ENCODE results near the gene BUD31.
"Not testable (repeated sequence)": the region's sequence is repeated elsewhere in the genome, so short reads cannot be mapped to it uniquely, and the experiment has no call there.

Gene BUD31

DNA sequence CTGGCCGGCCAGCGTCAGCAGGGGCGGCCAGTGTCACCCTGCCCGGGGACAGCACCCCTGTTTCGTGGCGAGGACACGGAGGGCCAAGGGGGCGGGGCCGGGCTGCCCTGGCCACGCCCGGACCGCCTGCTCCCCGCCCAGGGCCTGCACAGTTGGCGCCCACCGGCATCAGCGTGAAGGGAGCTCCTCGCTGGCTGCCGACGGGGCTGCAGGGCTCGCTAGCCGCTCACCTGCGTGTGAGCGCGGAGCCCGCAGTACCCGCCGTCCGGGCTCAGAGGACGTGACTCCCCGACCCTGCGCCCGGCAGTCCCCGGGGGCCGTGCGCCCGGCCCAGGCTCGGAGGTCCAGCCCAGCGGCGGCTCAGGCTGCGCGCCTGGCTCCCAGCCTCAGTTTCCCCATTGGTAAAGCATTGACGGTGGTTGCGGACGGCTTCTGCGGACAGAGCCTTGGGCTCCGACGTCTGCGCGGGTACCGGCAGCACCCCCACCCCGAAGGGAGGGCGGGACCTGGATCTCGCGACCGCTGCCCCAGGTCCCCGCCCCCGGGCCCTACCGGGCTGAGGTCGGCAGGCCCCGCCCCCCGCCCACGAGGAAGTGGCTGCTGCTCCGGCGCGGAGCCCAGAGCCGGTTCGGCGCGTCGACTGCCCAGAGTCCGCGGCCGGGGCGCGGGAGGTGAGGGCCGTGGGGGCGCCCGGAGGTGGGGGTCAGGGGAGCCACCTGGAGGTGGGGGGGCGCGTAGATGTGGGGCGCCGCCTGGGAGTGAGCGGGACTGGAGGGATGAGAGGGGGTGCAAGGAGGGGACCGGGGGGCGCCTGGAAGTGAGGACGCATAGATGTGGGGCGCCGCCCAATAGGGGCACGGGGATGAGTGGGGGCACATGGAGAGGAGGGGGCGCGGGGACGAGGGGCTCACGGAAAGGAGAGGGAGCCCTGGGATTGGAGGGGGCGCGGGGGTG lies 34.4 kb upstream of the BUD31 start, which contains the start of gene ARPC1B:
Gene ARPC1B, plus strand, starts transcription at position 620 of the 954 bp plus-strand sequence. CDS start 10,985 bp downstream, outside the sequence.
- DNase-seq (ENCODE audit: low read depth): no peak
- peak within 1 kb of the TSS; percentile 62 for H3K4me3 ChIP-seq (ENCODE audit: low read length)
- TF ChIP-seq, protein P1, sequence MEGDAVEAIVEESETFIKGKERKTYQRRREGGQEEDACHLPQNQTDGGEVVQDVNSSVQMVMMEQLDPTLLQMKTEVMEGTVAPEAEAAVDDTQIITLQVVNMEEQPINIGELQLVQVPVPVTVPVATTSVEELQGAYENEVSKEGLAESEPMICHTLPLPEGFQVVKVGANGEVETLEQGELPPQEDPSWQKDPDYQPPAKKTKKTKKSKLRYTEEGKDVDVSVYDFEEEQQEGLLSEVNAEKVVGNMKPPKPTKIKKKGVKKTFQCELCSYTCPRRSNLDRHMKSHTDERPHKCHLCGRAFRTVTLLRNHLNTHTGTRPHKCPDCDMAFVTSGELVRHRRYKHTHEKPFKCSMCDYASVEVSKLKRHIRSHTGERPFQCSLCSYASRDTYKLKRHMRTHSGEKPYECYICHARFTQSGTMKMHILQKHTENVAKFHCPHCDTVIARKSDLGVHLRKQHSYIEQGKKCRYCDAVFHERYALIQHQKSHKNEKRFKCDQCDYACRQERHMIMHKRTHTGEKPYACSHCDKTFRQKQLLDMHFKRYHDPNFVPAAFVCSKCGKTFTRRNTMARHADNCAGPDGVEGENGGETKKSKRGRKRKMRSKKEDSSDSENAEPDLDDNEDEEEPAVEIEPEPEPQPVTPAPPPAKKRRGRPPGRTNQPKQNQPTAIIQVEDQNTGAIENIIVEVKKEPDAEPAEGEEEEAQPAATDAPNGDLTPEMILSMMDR (conservative IDR thresholded peaks at IDR 0.05; ENCODE audit: low read depth, low read length): no peak

DNA sequence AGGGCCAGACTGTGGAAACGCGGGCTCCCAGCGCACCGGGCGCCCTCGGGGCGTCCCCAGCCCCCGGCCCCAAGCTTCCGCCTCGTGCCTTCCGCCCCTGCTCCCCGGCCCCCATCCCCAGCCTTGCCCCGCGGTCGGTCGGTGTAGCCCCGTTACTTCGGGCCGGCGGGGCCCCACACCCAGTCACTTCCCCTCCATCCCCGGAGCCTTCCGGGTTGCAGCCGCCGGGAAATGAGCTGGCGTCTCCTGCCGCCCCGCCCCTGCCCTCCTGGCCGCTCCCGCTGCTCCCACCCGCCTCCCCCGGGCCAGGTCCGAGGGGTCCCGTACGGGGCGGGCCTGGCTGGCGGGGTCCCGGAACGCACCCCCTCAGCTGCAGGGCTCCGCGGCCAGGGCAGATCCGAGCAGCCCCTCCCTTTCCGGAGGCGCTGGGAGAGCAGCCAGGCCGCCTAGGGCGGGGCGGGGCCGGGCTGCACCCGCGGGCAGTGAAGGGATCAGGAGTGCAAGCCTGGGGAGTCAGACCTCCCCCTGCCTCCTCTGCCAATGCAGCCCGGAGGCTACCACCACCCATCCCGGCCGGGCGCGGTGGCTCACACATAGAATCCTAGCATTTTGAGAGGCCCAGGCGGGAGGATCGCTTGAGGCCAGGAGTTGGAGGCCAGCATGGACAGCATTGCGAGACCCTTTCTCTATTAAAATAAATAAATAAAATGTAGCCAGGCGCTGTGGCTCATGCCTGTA lies 33.5 kb upstream of the BUD31 start:
- peak; percentile 39 for DNase-seq (ENCODE audit: low read depth)
- TF ChIP-seq, protein P1 (conservative IDR thresholded peaks at IDR 0.05; ENCODE audit: low read depth, low read length): no peak
- H3K4me3 ChIP-seq (ENCODE audit: low read length): peak overlapping the region; percentile 62

DNA sequence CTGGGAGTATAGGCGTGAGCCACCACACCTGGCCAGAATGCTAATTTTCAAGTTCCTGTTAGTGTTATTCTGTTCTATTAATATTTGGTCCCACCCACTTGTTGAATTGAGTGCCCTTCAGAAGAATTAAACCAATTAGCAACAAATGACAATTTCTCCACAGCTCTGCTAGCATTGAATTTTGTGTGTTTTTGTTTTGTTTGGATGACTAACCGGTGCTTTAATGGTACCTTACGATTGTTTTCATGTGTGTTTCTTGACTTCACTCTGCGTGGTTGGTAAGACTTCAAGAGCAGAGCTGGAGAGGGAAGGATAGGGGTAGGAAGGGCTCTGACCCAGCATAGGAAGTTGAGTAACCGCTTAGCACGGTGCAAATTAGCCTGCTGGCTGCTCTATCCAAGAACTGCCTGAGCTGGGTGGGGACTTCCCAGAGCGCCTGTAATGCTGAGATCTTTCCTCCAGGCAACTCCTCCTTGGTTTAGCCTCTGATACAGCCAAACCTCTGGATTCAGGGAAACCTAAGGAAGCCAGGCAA lies 29.7 kb upstream of the BUD31 start:
- H3K4me3 ChIP-seq (ENCODE audit: low read length): no peak overlapping the region
- DNase-seq (ENCODE audit: low read depth): peak; percentile 49
- TF ChIP-seq, protein P1 (conservative IDR thresholded peaks at IDR 0.05; ENCODE audit: low read depth, low read length): no peak

DNA sequence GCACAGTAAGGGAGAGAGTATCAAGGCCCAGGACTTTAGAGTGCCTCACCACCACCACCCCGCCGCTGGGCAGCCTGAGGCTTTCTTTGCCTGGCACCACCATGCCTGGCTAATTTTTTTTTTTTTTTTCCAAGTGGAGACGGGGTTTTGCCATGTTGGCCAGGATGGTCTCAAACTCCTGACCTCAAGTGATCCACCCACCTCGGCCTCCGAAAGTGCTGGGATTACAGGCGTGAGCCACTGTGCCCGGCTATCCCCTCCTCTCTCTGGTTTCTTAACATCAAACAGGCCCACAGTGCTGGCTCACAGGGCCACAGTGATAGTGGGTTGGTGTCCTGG lies 29.1 kb upstream of the BUD31 start:
- H3K4me3 ChIP-seq (ENCODE audit: low read length); DNase-seq (ENCODE audit: low read depth): not testable (repeated sequence)

DNA sequence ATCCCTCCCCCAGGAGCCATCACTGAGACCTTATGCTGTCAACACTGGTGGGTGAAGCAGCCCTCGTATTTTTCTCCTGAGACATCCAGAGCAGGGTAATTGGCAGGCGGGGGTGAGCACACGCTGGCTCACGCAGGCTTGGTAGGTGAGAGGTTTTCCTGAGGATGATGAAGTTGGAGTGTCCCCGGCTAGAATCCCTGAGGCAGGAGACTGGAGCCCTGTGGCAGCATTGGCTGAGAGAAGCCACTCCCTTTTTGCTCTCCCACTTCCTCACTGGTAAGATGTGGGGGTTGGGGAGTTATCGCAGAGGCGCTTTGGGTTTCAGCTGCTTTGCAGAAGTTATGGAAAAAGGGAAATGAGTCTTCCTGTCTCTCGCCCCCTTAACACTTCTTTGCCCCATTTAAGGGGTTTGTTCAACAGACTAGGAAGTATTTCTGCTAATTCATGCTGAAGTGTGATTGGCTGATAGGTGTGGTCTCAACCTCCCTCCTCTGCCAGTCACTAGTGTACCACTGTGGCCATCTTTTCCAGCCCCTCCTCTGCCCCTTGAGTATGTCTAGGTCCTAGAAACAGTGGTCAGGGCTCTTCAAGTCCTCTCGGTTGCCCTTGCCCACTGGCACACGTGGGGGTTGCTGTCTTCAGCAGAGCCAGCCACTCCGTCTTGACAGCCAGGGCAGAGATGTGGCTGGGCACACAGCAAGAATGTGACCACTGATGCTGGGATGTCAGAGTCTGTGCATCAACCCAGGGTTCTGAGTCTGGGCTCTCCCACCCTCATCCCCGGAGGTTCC lies 28.5 kb upstream of the BUD31 start:
- H3K4me3 ChIP-seq (ENCODE audit: low read length): no peak overlapping the region
- TF ChIP-seq, protein P1 (conservative IDR thresholded peaks at IDR 0.05; ENCODE audit: low read depth, low read length): no peak
- no peak for DNase-seq (ENCODE audit: low read depth)

DNA sequence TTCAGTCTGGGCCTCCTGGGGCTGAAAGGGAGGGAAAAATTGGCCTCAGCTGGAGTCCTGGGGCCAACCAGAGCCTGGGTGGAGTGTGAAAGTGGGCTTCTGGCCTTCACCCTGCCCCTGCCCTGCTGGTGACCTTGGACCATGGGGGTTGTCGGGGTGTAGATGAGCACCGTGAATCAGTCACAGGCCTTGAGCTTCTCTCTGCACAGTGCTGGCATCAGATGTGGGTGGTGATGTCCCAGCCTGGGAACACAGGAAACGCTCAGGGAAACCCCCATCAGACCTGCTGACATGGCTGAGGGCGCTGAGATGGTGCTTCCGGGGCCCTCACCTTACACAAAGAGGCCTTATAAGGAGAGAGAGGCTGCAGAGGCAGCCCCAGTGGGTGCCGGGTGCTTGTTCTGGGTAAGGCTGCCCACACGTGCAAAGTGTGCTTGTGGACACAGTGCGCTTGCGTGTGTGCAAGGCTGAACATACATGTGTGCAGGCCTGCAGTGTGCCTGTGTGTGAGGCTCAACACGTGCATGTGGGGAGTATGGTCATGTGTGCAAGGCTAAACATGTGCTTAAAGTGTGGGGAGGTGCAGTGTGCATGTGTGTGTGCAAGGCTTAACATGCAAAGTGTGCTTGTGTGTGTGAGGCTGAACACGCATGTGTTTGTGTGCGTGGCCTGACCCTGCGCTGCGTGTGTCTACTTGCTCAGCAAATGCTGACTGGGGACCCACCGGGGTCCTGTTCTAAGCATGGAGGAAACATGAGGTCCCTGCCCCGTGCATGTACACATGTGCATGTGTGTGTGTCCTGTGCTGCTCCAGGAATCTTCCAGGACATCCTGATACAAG lies 27.7 kb upstream of the BUD31 start:
- TF ChIP-seq, protein P1 (conservative IDR thresholded peaks at IDR 0.05; ENCODE audit: low read depth, low read length): no peak
- H3K4me3 ChIP-seq (ENCODE audit: low read length): no peak overlapping the region
- no peak for DNase-seq (ENCODE audit: low read depth)
